NCI-H2107 treated with DMSO at 0.1 percent for 48 hours (cell line): Measurements from ENCODE around the gene CDH23.

Experiments used
- DNase-seq: peaks from one replicate; lab custom pipeline; 2025; ENCODE audit not compliant: unreplicated experiment; lab: John Stamatoyannopoulos, UW

The CDH23 gene

GRCh38 chr10:71391701-71392100, 5.0 kb upstream of the CDH23 start:
- no peak for DNase-seq

- DNase-seq: no peak
Observed at GRCh38 chr10:71392292-71392691, 4.4 kb upstream of the CDH23 start.

GRCh38 chr10:71392791-71393781, 3.6 kb upstream of the CDH23 start:
- no peak for DNase-seq

- no peak for DNase-seq
Observed at GRCh38 chr10:71393841-71394475, 2.8 kb upstream of the CDH23 start.

- DNase-seq: no peak
Observed at GRCh38 chr10:71394926-71395562, 1.7 kb upstream of the CDH23 start.

- DNase-seq: no peak
Observed at GRCh38 chr10:71395621-71396020, 1.1 kb upstream of the CDH23 start.

- peak; percentile 38 for DNase-seq
Observed at GRCh38 chr10:71396084-71396710, 523 bp upstream of the CDH23 start.

GRCh38 chr10:71397296-71398212, 834 bp downstream of the CDH23 start:
- DNase-seq: no peak

GRCh38 chr10:71398976-71399375, 2.3 kb downstream of the CDH23 start:
- DNase-seq: no peak

- no peak for DNase-seq
Observed at GRCh38 chr10:71399946-71400345, 3.2 kb downstream of the CDH23 start.

- DNase-seq: no peak
Observed at GRCh38 chr10:71401056-71401455, 4.3 kb downstream of the CDH23 start.

- DNase-seq: no peak
Observed at GRCh38 chr10:71402005-71402404, 5.3 kb downstream of the CDH23 start.

GRCh38 chr10:71404503-71405295, 8.0 kb downstream of the CDH23 start:
- no peak for DNase-seq

GRCh38 chr10:71406878-71407277, 10.2 kb downstream of the CDH23 start:
- no peak for DNase-seq

- no peak for DNase-seq
Observed at GRCh38 chr10:71408436-71409225, 11.9 kb downstream of the CDH23 start.

- DNase-seq: no peak
Observed at GRCh38 chr10:71409516-71410104, 12.9 kb downstream of the CDH23 start.

GRCh38 chr10:71413581-71413980, 16.9 kb downstream of the CDH23 start:
- no peak for DNase-seq

GRCh38 chr10:71414359-71414758, 17.6 kb downstream of the CDH23 start:
- no peak for DNase-seq
